SH-SY5Y (cell line): ENCODE measurements around the gene BLVRA.

Experiments
- GATA2 ChIP-seq: IDR thresholded peaks from 2 replicates; pipeline ENCODE4 v1.6.1; 2011; ENCODE audit warnings: mild to moderate bottlenecking, low read depth, low read length
- GATA3 ChIP-seq: IDR thresholded peaks from 2 replicates; pipeline ENCODE4 v1.6.1; 2011; ENCODE audit warnings: low read depth, mild to moderate bottlenecking, low read length, moderate library complexity

GRCh38 chr7:43742692-43743091, 15.8 kb upstream of the BLVRA start:
- TF ChIP-seq GATA3 (no peak), GATA2 (no peak)
